Left ventricle myocardium inferior (tissue), 1 donor: Measurements from ENCODE around the gene ARL5A. TPM values are rescaled to one million over a fixed set of nuclear protein-coding genes. Genes with fewer than 3 reads are reported as not detected.
"Not testable (repeated sequence)": the region's sequence is repeated elsewhere in the genome, so short reads cannot be mapped to it uniquely, and the experiment has no call there.

Experiments
- DNase-seq: peaks from one replicate; pipeline ENCODE4 v3.0.0-alpha.2; 2020
- H3K27ac ChIP-seq: fragments of 200-600 bp; replicated peaks from 2 replicates; pipeline ENCODE4 v1.8.0; 2021
- H3K27me3 ChIP-seq: fragments of 200-600 bp; 2 replicates; pipeline ENCODE4 v1.8.0; 2021; ENCODE audit warnings: low read depth
- H3K36me3 ChIP-seq: fragments of 200-600 bp; 2 replicates; pipeline ENCODE4 v1.8.0; 2021
- H3K4me1 ChIP-seq: fragments of 200-600 bp; 2 replicates; pipeline ENCODE4 v1.8.0; 2021
- H3K4me3 ChIP-seq: fragments of 200-600 bp; 2 replicates; pipeline ENCODE4 v1.8.0; 2021; ENCODE audit warnings: mild to moderate bottlenecking, moderate library complexity
- H3K9me3 ChIP-seq: fragments of 200-600 bp; replicated peaks from 2 replicates; pipeline ENCODE4 v1.8.0; 2021
- CTCF ChIP-seq: fragments of 200-600 bp; IDR thresholded peaks from 2 replicates; pipeline ENCODE4 v1.8.0; 2021; ENCODE audit warnings: antibody characterized with exemption, mild to moderate bottlenecking, borderline replicate concordance
- intact Hi-C: fragments of 100-400 bp; cut with micrococcal nuclease; formaldehyde crosslinking; loops from one replicate; pipeline ENCODE4 v1.11.0; 2022
- total RNA-seq: library from RNA; stranded (reverse); fragmentation: NEBNext Ultra II Directional; extraction: Animal tissue kit (Norgen Biotek cat#: 25700); gene quantifications from one replicate; pipeline ENCODE4 v1.2.1, GENCODE V29; 2021
- donor health status: DM: no; HTN: yes; CAD: no; lungs with severe emphysema.

The ARL5A gene
- total RNA-seq, 1 donor from 2014 or later, result 53.9 TPM

- Histone ChIP-seq H3K4me3 (no peak overlapping the region), H3K27ac (no peak overlapping the region), H3K36me3 (peaks cover 53% of the 10 kb centered on the region), H3K4me1 (peaks cover 20% of the 10 kb centered on the region), H3K27me3 (no peaks in the 10 kb centered on the region), H3K9me3 (no peaks in the 10 kb centered on the region)
- intact Hi-C loops, result no loop called here
- no peak for DNase-seq
- no peak for TF ChIP-seq CTCF
These were observed 22.9 kb downstream of the ARL5A start for GRCh38 chr2:151805343-151805742.

GRCh38 chr2:151803811-151804210, 24.4 kb downstream of the ARL5A start:
- no peak for TF ChIP-seq CTCF
- Histone ChIP-seq H3K27ac (no peak overlapping the region), H3K4me1 (peaks cover 15% of the 10 kb centered on the region), H3K9me3 (no peaks in the 10 kb centered on the region), H3K27me3 (no peaks in the 10 kb centered on the region), H3K4me3 (no peak overlapping the region), H3K36me3 (peaks cover 53% of the 10 kb centered on the region)
- no peak for DNase-seq
- intact Hi-C loops, result no loop called here

- H3K27me3 ChIP-seq, result no peaks in the 10 kb centered on the region
- no peaks in the 10 kb centered on the region for H3K9me3 ChIP-seq
- DNase-seq, result no peak
- no peak overlapping the region for H3K4me3 ChIP-seq
- no peak for TF ChIP-seq CTCF
- intact Hi-C loops, result no loop called here
- peaks cover 53% of the 10 kb centered on the region for H3K36me3 ChIP-seq
- peaks cover 6% of the 10 kb centered on the region for H3K4me1 ChIP-seq
- no peak overlapping the region for H3K27ac ChIP-seq
These were observed 25.9 kb downstream of the ARL5A start for GRCh38 chr2:151802315-151802714.

- intact Hi-C loops, result no loop called here
- H3K36me3 ChIP-seq, result peaks cover 40% of the 10 kb centered on the region
These were observed 28.3 kb downstream of the ARL5A start for GRCh38 chr2:151799886-151800292.

GRCh38 chr2:151796774-151797173, 31.4 kb downstream of the ARL5A start:
- intact Hi-C loops, result no loop called here
- no peak overlapping the region for H3K4me3 ChIP-seq
- peaks cover 17% of the 10 kb centered on the region for H3K36me3 ChIP-seq
- H3K9me3 ChIP-seq, result peaks cover 2% of the 10 kb centered on the region
- H3K27me3 ChIP-seq, result no peaks in the 10 kb centered on the region
- H3K4me1 ChIP-seq, result peaks cover 14% of the 10 kb centered on the region
- DNase-seq, result no peak
- TF ChIP-seq CTCF, result no peak
- H3K27ac ChIP-seq, result no peak overlapping the region

More at GRCh38 chr2:151799886-151800292, 28.3 kb downstream of the ARL5A start:
- no peak for DNase-seq
- no peak for TF ChIP-seq CTCF
- H3K4me1 ChIP-seq, result peaks cover 14% of the 10 kb centered on the region
- H3K4me3 ChIP-seq, result no peak overlapping the region
- no peak overlapping the region for H3K27ac ChIP-seq
- H3K9me3 ChIP-seq, result no peaks in the 10 kb centered on the region
- H3K27me3 ChIP-seq, result no peaks in the 10 kb centered on the region

- no peak for TF ChIP-seq CTCF
- H3K27ac ChIP-seq, result no peak overlapping the region
- H3K4me3 ChIP-seq, result no peak overlapping the region
- peaks cover 15% of the 10 kb centered on the region for H3K36me3 ChIP-seq
- no peaks in the 10 kb centered on the region for H3K27me3 ChIP-seq
- no peak for DNase-seq
- H3K9me3 ChIP-seq, result peaks cover 6% of the 10 kb centered on the region
- intact Hi-C loops, result no loop called here
- peaks cover 14% of the 10 kb centered on the region for H3K4me1 ChIP-seq
These were observed 32.5 kb downstream of the ARL5A start for GRCh38 chr2:151795646-151796240.

GRCh38 chr2:151794422-151794821, 33.8 kb downstream of the ARL5A start:
- H3K4me3 ChIP-seq, H3K27ac ChIP-seq, intact Hi-C loops, DNase-seq, H3K27me3 ChIP-seq, H3K9me3 ChIP-seq: not testable (repeated sequence)
- Histone ChIP-seq H3K36me3 (peaks cover 15% of the 10 kb centered on the region), H3K4me1 (peaks cover 14% of the 10 kb centered on the region)
